Liver (tissue), 9 donors: Measurements from ENCODE around the gene ERN1. TPM values are rescaled to one million over a fixed set of nuclear protein-coding genes. Genes with fewer than 3 reads are reported as not detected.
A peak's percentile ranks its signal among the peaks of the same experiment; 100 is the strongest.

ENCODE experiments used
- DNase-seq: peaks from one replicate; pipeline ENCODE4 v3.0.0-alpha.2; 2017; ENCODE audit warnings: low spot score
- H3K27ac ChIP-seq, 2 donors: one replicate each; pipeline ENCODE4 v1.7.0; 2013; ENCODE audit warnings: inconsistent platforms in 2 of 2, low read length in 2 of 2, control low read depth in 1 of 2, low read depth in 1 of 2, mild to moderate bottlenecking in 1 of 2
- H3K27me3 ChIP-seq, 4 donors: one replicate each; pipeline versions ENCODE4 v1.6.1 to v1.7.0; 2013; ENCODE audit warnings: low read length in 3 of 4, inconsistent platforms in 1 of 4, mild to moderate bottlenecking in 1 of 4, moderate library complexity in 1 of 4; ENCODE audit not compliant: control insufficient read depth in 4 of 4, insufficient read depth in 4 of 4
- H3K36me3 ChIP-seq, 4 donors: one replicate each; pipeline versions ENCODE4 v1.6.1 to v1.7.0; 2013; ENCODE audit warnings: low read length in 3 of 4, mild to moderate bottlenecking in 3 of 4, low read depth in 1 of 4, moderate library complexity in 1 of 4; ENCODE audit not compliant: control insufficient read depth in 4 of 4, insufficient read depth in 3 of 4
- H3K4me1 ChIP-seq, 4 donors: one replicate each; pipeline versions ENCODE4 v1.6.1 to v1.7.0; 2013; ENCODE audit warnings: low read length in 3 of 4, mild to moderate bottlenecking in 3 of 4, moderate library complexity in 1 of 4; ENCODE audit not compliant: control insufficient read depth in 4 of 4, insufficient read depth in 4 of 4
- H3K4me3 ChIP-seq, 3 donors: one replicate each; pipeline versions ENCODE4 v1.6.1 to v1.7.0; 2013; ENCODE audit warnings: low read length in 3 of 3, control low read depth in 1 of 3, low read depth in 1 of 3, mild to moderate bottlenecking in 1 of 3
- H3K9ac ChIP-seq, 2 donors: one replicate each; pipeline ENCODE4 v1.7.0; 2013; ENCODE audit warnings: low read length in 2 of 2, mild to moderate bottlenecking in 2 of 2, moderate library complexity in 2 of 2, control low read depth in 1 of 2, low read depth in 1 of 2
- H3K9me3 ChIP-seq, 4 donors: one replicate each; pipeline versions ENCODE4 v1.6.1 to v1.7.0; 2013; ENCODE audit warnings: low read length in 3 of 4; ENCODE audit not compliant: control insufficient read depth in 4 of 4
- EGR1 ChIP-seq, 2 donors: IDR thresholded peaks; 2 replicates each; pipeline ENCODE4 v1.6.1; 2016 to 2018; ENCODE audit warnings: antibody characterized with exemption in 2 of 2, low read depth in 2 of 2
- FOXA1 ChIP-seq: IDR thresholded peaks from 2 replicates; pipeline ENCODE4 v1.6.1; 2016; ENCODE audit warnings: antibody characterized with exemption
- GABPA ChIP-seq, 2 donors: IDR thresholded peaks in 1 of 2; conservative IDR thresholded peaks in 1 of 2; 2 replicates each; pipeline ENCODE4 v1.6.1; 2016; ENCODE audit warnings: antibody characterized with exemption in 2 of 2, mild to moderate bottlenecking in 1 of 2, moderate library complexity in 1 of 2
- HNF4A ChIP-seq, 2 donors: conservative IDR thresholded peaks; 2 replicates each; pipeline ENCODE4 v1.6.1; 2016; ENCODE audit warnings: antibody characterized with exemption in 2 of 2, mild to moderate bottlenecking in 2 of 2
- HNF4G ChIP-seq: IDR thresholded peaks from 2 replicates; pipeline ENCODE4 v1.6.1; 2016; ENCODE audit warnings: antibody characterized with exemption
- JUND ChIP-seq, 2 donors: IDR thresholded peaks; 2 replicates each; pipeline ENCODE4 v1.6.1; 2016; ENCODE audit warnings: antibody characterized with exemption in 2 of 2
- NR2F2 ChIP-seq: IDR thresholded peaks from 2 replicates; pipeline ENCODE4 v1.6.1; 2016; ENCODE audit warnings: antibody characterized with exemption
- RAD21 ChIP-seq, 2 donors: IDR thresholded peaks; 2 replicates each; pipeline ENCODE4 v1.6.1; 2016; ENCODE audit warnings: antibody characterized with exemption in 2 of 2, mild to moderate bottlenecking in 2 of 2
- RXRA ChIP-seq, 2 donors: IDR thresholded peaks; 2 replicates each; pipeline ENCODE4 v1.6.1; 2017 to 2018; ENCODE audit warnings: antibody characterized with exemption in 2 of 2, mild to moderate bottlenecking in 1 of 2
- SP1 ChIP-seq: IDR thresholded peaks from 2 replicates; pipeline ENCODE4 v1.6.1; 2018; ENCODE audit warnings: antibody characterized with exemption, mild to moderate bottlenecking
- TAF1 ChIP-seq: conservative IDR thresholded peaks from 2 replicates; pipeline ENCODE4 v1.6.1; 2016; ENCODE audit warnings: antibody characterized with exemption, mild to moderate bottlenecking
- YY1 ChIP-seq: IDR thresholded peaks from 2 replicates; pipeline ENCODE4 v1.6.1; 2016; ENCODE audit warnings: antibody characterized with exemption, mild to moderate bottlenecking
- WGBS: extraction: QIAGEN DNeasy Blood & Tissue Kit; methylation state at CpG from one replicate; pipeline ENCODE4 v1.1.7; 2013; 5-methylcytosine and 5-hydroxymethylcytosine counted together
- polyA plus RNA-seq, 2 donors: library from polyadenylated mRNA; stranded (reverse) in 1 of 2; unstranded in 1 of 2; fragments of 200-250 nt in 1 of 2; fragments of >200 nt in 1 of 2; fragmentation: Nextera tagmentation in 1 of 2; extraction: Ambion mirVana in 1 of 2; gene quantifications; one replicate each; pipeline versions ENCODE4 v1.2.1 to v1.2.3, GENCODE V29; 2013 to 2015
- total RNA-seq, 2 donors: library from RNA; depleted of rRNA; stranded (reverse); fragments of >200 nt; gene quantifications; one replicate each; pipeline ENCODE4 v1.2.3, GENCODE V29; 2014
- TF ChIP-seq, protein P1 (sequence below): IDR thresholded peaks from 2 replicates; pipeline ENCODE4 v1.6.1; 2016; ENCODE audit warnings: antibody characterized with exemption
- TF ChIP-seq, protein P2 (sequence below): IDR thresholded peaks from 2 replicates; pipeline ENCODE4 v1.6.1; 2016; ENCODE audit warnings: antibody characterized with exemption
- TF ChIP-seq, protein P3 (sequence below): fragments of 150-350 bp; IDR thresholded peaks from 2 replicates; pipeline ENCODE4 v1.5.1; 2017; ENCODE audit warnings: improper control_type of control experiment, low read depth, low read length; ENCODE audit not compliant: missing input control
- TF ChIP-seq, protein P4 (sequence below): IDR thresholded peaks from 2 replicates; pipeline ENCODE4 v1.6.1; 2016; ENCODE audit warnings: antibody characterized with exemption
- donor health status: healthy.
- donor health status: healthy.
- donor health status: healthy.
- donor health status: healthy.
- donor health status: healthy.

The ERN1 gene
- total and polyA plus RNA-seq, 4 donors: 6.3 to 35.1 (median 14.9) TPM

DNA sequence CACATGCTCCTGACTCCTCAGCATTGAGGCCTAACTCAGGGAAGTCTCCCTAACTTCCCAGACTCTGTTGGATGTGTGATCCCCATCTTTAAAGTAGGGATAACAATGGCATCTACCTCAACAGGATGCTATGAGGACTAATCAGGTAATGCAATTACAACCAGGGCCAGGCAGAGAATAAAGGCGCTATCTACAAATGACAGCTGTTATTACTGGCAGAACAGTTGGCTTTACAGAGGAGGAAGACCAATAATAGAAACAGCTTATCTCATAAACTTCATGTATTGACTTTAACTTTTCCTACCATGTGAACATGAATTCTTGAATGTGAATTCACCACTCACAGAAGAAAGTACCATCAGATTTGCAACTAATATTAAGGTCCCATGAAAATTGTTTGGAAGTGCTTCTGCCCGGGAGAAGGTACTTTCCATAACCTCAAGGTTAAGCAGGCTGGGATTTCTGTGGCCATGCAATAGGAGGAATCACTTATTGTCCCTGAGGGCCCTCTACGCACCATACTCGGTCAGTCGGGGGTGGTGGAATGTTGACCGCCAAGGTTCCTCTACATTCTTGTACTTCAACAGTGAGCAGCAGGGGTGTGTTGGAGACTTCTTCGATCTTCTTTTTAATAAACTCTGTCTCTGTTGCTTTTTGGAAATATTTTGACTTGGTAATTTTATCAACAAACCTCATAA, 22.6 kb upstream of the ERN1 start:
- DNase-seq: no peak
- TF ChIP-seq NR2F2 (no peak), JUND (IDR thresholded peaks at IDR 0.05) (no peak), EGR1 (IDR thresholded peaks at IDR 0.05; ENCODE audit: low read depth in 2 of 2) (no peak)
- TF ChIP-seq, protein P1, sequence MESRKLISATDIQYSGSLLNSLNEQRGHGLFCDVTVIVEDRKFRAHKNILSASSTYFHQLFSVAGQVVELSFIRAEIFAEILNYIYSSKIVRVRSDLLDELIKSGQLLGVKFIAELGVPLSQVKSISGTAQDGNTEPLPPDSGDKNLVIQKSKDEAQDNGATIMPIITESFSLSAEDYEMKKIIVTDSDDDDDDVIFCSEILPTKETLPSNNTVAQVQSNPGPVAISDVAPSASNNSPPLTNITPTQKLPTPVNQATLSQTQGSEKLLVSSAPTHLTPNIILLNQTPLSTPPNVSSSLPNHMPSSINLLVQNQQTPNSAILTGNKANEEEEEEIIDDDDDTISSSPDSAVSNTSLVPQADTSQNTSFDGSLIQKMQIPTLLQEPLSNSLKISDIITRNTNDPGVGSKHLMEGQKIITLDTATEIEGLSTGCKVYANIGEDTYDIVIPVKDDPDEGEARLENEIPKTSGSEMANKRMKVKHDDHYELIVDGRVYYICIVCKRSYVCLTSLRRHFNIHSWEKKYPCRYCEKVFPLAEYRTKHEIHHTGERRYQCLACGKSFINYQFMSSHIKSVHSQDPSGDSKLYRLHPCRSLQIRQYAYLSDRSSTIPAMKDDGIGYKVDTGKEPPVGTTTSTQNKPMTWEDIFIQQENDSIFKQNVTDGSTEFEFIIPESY: no peak
- Histone ChIP-seq H3K4me1 (peaks cover 24 to 85% (median 77%) of the 10 kb centered on the region in 4 donors), H3K36me3 (peaks cover 3 to 13% (median 6%) of the 10 kb centered on the region in 4 donors), H3K9me3 (no peaks in the 10 kb centered on the region), H3K27ac (peak overlapping the region in 1 of 2 donors; percentile 7), H3K9ac (no peak overlapping the region), H3K4me3 (no peak overlapping the region), H3K27me3 (no peaks in the 10 kb centered on the region)
- WGBS: 88% methylated on average over 7 of the region's 7 CpGs

- no peaks in the 10 kb centered on the region for H3K9me3 ChIP-seq
- H3K36me3 ChIP-seq: peaks cover 3 to 13% (median 6%) of the 10 kb centered on the region in 4 donors
- peak overlapping the region; percentile 58 to 77 for H3K27ac ChIP-seq
- H3K4me1 ChIP-seq: peaks cover 19 to 78% (median 71%) of the 10 kb centered on the region in 4 donors
- no peak overlapping the region for H3K4me3 ChIP-seq
- DNase-seq: no peak
- no peak for TF ChIP-seq NR2F2
- TF ChIP-seq, protein P1: no peak
- TF ChIP-seq RXRA (IDR thresholded peaks at IDR 0.05): no peak
- TF ChIP-seq GABPA (IDR thresholded peaks at IDR 0.05 in 1 of 2, conservative IDR thresholded peaks at IDR 0.05 in 1 of 2): no peak
- no peak for TF ChIP-seq YY1
- TF ChIP-seq HNF4G: no peak
- no peak for TF ChIP-seq HNF4A (conservative IDR thresholded peaks at IDR 0.05)
- TF ChIP-seq SP1: no peak
- H3K27me3 ChIP-seq: no peaks in the 10 kb centered on the region
- 95% methylated on average over 1 of the region's 1 CpG for WGBS
- peak overlapping the region in 1 of 2 donors; percentile 5 for H3K9ac ChIP-seq
These were observed 21.0 kb upstream of the ERN1 start for GRCh38 chr17:64151016-64151368.

DNA sequence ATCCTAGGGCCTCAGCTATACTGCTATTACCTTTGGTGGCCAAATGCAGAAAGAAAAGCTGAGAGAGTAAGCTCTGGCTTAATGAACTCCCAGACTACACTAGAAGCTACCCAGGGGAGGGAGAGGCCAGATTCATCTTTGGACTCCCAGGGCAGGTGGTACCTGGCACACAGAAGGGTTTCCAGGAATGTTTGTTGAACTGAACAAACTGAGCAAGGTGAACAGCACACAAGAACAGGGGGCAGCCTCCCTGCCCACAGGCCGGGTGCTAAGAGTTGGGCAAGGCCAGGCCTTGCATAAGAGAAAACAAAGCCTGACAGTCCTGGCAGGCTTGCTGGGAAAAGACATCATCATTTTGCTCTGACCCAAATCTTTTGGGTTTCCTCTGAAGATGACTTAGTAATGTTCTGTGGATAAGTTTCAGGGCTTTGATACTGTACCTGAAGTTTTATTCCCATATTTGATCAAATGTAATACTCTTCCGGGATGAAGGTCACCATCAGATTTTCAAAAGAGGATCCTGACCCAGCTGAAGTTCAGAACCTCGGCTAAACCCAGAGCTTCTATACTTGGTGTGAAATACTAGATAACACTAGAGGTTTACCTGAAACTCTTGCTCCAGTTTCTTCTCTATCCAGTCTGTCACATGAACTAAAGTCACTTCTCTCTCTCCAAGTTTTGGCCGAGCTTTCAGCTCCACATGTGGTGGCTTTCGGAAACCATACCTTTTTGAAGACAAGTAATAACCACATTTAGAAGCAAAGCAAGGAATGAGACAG, 20.5 kb upstream of the ERN1 start:
- peaks cover 3 to 13% (median 6%) of the 10 kb centered on the region in 4 donors for H3K36me3 ChIP-seq
- peaks cover 14 to 73% (median 65%) of the 10 kb centered on the region in 4 donors for H3K4me1 ChIP-seq
- WGBS: 49% methylated on average over 5 of the region's 5 CpGs
- DNase-seq: peak; percentile 52
- H3K9me3 ChIP-seq: no peaks in the 10 kb centered on the region
- no peaks in the 10 kb centered on the region for H3K27me3 ChIP-seq
- H3K27ac ChIP-seq: peak overlapping the region; percentile 59 to 77
- H3K4me3 ChIP-seq: no peak overlapping the region
- H3K9ac ChIP-seq: peak overlapping the region in 1 of 2 donors; percentile 5
- TF ChIP-seq RXRA (IDR thresholded peaks at IDR 0.05): peak; percentile 99
- TF ChIP-seq FOXA1: peak; percentile 82
- peak; percentile 99 for TF ChIP-seq SP1
- TF ChIP-seq JUND (IDR thresholded peaks at IDR 0.05): peak; percentile 84 to 94
- TF ChIP-seq NR2F2: peak; percentile 67
- TF ChIP-seq TAF1: peak; percentile 80
- peak; percentile 99 for TF ChIP-seq HNF4A (conservative IDR thresholded peaks at IDR 0.05)
- TF ChIP-seq, protein P2, sequence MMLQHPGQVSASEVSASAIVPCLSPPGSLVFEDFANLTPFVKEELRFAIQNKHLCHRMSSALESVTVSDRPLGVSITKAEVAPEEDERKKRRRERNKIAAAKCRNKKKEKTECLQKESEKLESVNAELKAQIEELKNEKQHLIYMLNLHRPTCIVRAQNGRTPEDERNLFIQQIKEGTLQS: peak; percentile 76
- peak in 1 of 2 donors; percentile 63 for TF ChIP-seq GABPA (IDR thresholded peaks at IDR 0.05 in 1 of 2, conservative IDR thresholded peaks at IDR 0.05 in 1 of 2)
- TF ChIP-seq, protein P3, sequence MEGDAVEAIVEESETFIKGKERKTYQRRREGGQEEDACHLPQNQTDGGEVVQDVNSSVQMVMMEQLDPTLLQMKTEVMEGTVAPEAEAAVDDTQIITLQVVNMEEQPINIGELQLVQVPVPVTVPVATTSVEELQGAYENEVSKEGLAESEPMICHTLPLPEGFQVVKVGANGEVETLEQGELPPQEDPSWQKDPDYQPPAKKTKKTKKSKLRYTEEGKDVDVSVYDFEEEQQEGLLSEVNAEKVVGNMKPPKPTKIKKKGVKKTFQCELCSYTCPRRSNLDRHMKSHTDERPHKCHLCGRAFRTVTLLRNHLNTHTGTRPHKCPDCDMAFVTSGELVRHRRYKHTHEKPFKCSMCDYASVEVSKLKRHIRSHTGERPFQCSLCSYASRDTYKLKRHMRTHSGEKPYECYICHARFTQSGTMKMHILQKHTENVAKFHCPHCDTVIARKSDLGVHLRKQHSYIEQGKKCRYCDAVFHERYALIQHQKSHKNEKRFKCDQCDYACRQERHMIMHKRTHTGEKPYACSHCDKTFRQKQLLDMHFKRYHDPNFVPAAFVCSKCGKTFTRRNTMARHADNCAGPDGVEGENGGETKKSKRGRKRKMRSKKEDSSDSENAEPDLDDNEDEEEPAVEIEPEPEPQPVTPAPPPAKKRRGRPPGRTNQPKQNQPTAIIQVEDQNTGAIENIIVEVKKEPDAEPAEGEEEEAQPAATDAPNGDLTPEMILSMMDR: no peak
- peak; percentile 77 for TF ChIP-seq YY1
- TF ChIP-seq RAD21 (IDR thresholded peaks at IDR 0.05): peak; percentile 64 to 77
- TF ChIP-seq, protein P4, sequence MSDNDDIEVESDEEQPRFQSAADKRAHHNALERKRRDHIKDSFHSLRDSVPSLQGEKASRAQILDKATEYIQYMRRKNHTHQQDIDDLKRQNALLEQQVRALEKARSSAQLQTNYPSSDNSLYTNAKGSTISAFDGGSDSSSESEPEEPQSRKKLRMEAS: peak; percentile 96
